Large intestine (tissue), 3 donors: Measurements from ENCODE around the gene JOSD2. TPM values are rescaled to one million over a fixed set of nuclear protein-coding genes. Genes with fewer than 3 reads are reported as not detected.

Experiments
- DNase-seq, 2 donors: peaks; one replicate each; pipeline versions ENCODE4 v3.0.0 to v3.0.0-alpha.2; 2013
- H3K27ac ChIP-seq: one replicate; pipeline ENCODE4 v1.5.1; 2013; ENCODE audit warnings: low read length
- H3K27me3 ChIP-seq: 2 replicates; pipeline ENCODE4 v1.6.1; 2013; ENCODE audit warnings: low read length; ENCODE audit not compliant: control insufficient read depth, insufficient read depth
- H3K36me3 ChIP-seq: 2 replicates; pipeline ENCODE4 v1.6.1; 2013; ENCODE audit warnings: low read length; ENCODE audit not compliant: control insufficient read depth, insufficient read depth
- H3K4me1 ChIP-seq: one replicate; pipeline ENCODE4 v1.6.1; 2013; ENCODE audit warnings: low read length; ENCODE audit not compliant: control insufficient read depth, insufficient read depth
- H3K4me3 ChIP-seq: one replicate; pipeline ENCODE4 v1.5.1; 2013; ENCODE audit warnings: low read length
- H3K9me3 ChIP-seq: one replicate; pipeline ENCODE4 v1.6.1; 2013; ENCODE audit warnings: mild to moderate bottlenecking, low read depth, low read length, moderate library complexity; ENCODE audit not compliant: control insufficient read depth
- WGBS: methylation state at CpG from one replicate; pipeline ENCODE4 v1.1.5; 2013; ENCODE audit warnings: low lambda C conversion rate; ENCODE audit not compliant: insufficient coverage; 5-methylcytosine and 5-hydroxymethylcytosine counted together
- polyA plus RNA-seq: library from polyadenylated mRNA; unstranded; fragments of 120-200 nt; gene quantifications from one replicate; pipeline ENCODE4 v1.2.1, GENCODE V29; 2013

The JOSD2 gene
- polyA plus RNA-seq, 1 donor: 20.1 TPM

DNA sequence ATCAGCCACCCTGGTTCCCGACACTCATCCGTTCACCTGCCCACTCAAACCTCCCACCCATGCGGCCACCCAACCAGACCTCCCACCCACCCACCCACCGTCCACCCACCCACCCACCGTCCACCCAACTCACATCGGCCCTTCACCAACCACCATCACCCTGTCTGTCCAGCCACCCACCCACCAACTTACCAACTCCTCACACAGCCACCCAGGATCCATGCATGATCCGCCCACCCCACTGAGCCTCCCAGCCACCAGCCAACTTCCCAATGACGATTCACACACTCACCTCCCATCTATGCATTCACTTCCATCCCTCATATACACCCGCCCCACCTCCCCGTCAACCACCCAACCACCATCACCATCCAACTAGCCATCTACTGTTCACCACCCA, 4.3 kb downstream of the JOSD2 start:
- no peaks in the 10 kb centered on the region for H3K27me3 ChIP-seq
- H3K27ac ChIP-seq: no peak overlapping the region
- H3K4me1 ChIP-seq: peaks cover 9% of the 10 kb centered on the region
- DNase-seq: no peak
- no CpG with 5 or more reads among the region's 10 CpGs for WGBS
- no peaks in the 10 kb centered on the region for H3K9me3 ChIP-seq
- no peaks in the 10 kb centered on the region for H3K36me3 ChIP-seq
- H3K4me3 ChIP-seq: no peak overlapping the region

DNA sequence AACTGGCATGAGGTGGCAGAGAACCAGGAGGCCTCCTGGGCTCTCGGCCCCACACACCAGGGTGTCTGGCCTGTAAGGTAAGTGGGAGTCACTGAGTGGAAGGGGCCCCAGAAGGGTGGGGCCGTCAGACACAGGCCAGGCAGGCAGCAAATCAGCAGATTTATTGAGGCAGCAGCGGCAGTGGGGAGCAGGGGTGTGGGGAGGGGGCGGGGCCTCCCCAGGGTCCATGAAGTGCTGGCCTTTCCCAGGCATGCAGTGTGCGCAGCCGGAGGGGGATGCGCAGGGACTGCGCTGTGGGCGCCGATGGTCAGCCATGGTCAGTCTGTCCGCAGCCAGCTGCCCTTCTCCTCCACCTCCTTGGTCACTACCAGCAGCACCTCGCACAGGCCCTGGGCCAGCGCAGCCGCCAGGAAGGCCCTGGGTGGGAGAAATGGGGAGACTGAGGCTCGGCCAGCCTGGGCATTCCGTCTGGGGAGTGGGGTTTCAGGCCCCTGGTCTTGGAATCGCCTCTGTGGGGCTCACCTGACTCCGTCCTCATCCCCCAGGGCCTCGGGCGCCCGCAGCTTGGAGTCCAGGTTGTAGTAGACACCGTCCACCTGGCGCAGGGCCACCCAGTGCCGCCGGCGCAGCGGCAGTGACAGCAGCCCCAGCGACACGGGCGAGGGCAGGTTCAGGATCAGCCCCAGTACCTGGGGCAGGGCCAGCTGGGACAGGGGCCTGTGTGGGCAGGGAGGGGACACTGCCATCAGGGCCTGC, 5.0 kb downstream of the JOSD2 start:
- no peak for DNase-seq
- Histone ChIP-seq H3K4me1 (peaks cover 9% of the 10 kb centered on the region), H3K27me3 (peaks cover 2% of the 10 kb centered on the region), H3K27ac (no peak overlapping the region), H3K9me3 (no peaks in the 10 kb centered on the region), H3K4me3 (no peak overlapping the region), H3K36me3 (no peaks in the 10 kb centered on the region)
- no CpG with 5 or more reads among the region's 30 CpGs for WGBS

GRCh38 chr19:50501568-50502475, 9.2 kb downstream of the JOSD2 start:
- no CpG with 5 or more reads among the region's 25 CpGs for WGBS
- peaks cover 9% of the 10 kb centered on the region for H3K9me3 ChIP-seq
- H3K36me3 ChIP-seq: no peaks in the 10 kb centered on the region
- no peak for DNase-seq
- peaks cover 6% of the 10 kb centered on the region for H3K4me1 ChIP-seq
- peaks cover 31% of the 10 kb centered on the region for H3K27me3 ChIP-seq
- H3K4me3 ChIP-seq: no peak overlapping the region
- no peak overlapping the region for H3K27ac ChIP-seq

GRCh38 chr19:50501186-50501567, 9.8 kb downstream of the JOSD2 start:
- WGBS: no CpG with 5 or more reads among the region's 12 CpGs
- no peaks in the 10 kb centered on the region for H3K36me3 ChIP-seq
- no peak overlapping the region for H3K27ac ChIP-seq
- DNase-seq: no peak
- peaks cover 6% of the 10 kb centered on the region for H3K4me1 ChIP-seq
- H3K9me3 ChIP-seq: peaks cover 9% of the 10 kb centered on the region
- H3K27me3 ChIP-seq: peaks cover 37% of the 10 kb centered on the region
- no peak overlapping the region for H3K4me3 ChIP-seq

DNA sequence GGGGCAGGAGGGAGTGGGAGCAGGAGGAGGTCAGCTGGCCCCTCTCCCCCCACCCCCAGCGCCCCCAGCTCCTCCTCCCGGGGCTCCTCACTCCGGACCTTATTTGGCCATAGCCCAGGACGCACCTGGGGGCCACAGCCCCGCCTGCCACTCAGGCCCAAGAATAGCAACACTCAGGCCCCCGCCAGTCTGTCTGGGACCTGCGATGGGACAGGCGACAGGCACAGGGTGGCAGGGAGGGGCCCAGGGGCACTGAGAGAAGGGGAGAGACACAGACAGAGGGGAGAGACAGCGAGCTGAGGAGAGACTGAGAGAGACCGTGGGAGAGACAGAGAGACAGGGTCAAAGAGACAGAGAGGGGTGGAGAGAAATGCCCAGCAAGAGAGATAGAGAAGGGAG, 10.2 kb downstream of the JOSD2 start:
- 30% methylated on average over 2 of the region's 10 CpGs for WGBS

DNA sequence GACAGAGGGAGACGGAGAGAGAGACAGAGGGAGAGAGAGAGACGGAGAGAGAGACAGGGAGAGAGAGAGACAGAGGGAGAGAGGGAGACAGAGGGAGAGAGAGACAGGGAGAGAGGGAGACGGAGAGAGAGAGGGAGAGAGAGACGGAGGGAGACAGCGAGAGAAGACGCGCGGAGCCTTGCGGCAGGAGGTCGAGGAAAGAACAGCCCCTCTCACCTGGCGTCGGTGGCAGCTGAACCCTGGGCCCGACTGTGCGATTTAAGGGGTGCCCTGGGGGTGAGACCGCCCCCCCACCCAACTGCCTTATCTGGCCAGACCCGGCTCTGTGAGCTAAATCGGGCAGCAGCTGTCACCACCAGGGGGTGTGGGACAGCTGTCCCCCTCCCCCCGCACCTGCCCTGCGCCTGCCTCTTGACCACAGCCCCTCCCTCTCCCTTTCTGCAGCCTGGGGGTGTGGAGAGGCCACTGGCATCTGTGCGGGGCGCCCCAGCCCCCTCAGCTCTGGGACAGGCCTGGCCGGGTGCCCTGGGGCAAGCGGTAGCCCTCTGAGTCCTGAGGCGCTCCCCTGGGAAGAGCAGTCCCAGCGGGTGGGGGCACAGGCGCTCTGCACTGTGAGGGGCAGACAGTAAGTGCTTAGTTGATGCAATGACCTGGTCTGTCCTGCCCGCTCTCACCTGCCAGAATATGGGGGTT, 10.8 kb downstream of the JOSD2 start:
- H3K27ac ChIP-seq: no peak overlapping the region
- H3K36me3 ChIP-seq: no peaks in the 10 kb centered on the region
- DNase-seq: peak in 1 of 2 donors; percentile 46
- 28% methylated on average over 3 of the region's 27 CpGs for WGBS
- H3K4me3 ChIP-seq: no peak overlapping the region
- peaks cover 38% of the 10 kb centered on the region for H3K27me3 ChIP-seq
- peaks cover 9% of the 10 kb centered on the region for H3K9me3 ChIP-seq
- peaks cover 6% of the 10 kb centered on the region for H3K4me1 ChIP-seq

More for the DNA sequence above, 10.2 kb downstream of the JOSD2 start:
- Histone ChIP-seq H3K9me3 (peaks cover 9% of the 10 kb centered on the region), H3K4me1 (peaks cover 6% of the 10 kb centered on the region), H3K36me3 (no peaks in the 10 kb centered on the region), H3K27ac (no peak overlapping the region), H3K4me3 (no peak overlapping the region), H3K27me3 (peaks cover 38% of the 10 kb centered on the region)
- no peak for DNase-seq

DNA sequence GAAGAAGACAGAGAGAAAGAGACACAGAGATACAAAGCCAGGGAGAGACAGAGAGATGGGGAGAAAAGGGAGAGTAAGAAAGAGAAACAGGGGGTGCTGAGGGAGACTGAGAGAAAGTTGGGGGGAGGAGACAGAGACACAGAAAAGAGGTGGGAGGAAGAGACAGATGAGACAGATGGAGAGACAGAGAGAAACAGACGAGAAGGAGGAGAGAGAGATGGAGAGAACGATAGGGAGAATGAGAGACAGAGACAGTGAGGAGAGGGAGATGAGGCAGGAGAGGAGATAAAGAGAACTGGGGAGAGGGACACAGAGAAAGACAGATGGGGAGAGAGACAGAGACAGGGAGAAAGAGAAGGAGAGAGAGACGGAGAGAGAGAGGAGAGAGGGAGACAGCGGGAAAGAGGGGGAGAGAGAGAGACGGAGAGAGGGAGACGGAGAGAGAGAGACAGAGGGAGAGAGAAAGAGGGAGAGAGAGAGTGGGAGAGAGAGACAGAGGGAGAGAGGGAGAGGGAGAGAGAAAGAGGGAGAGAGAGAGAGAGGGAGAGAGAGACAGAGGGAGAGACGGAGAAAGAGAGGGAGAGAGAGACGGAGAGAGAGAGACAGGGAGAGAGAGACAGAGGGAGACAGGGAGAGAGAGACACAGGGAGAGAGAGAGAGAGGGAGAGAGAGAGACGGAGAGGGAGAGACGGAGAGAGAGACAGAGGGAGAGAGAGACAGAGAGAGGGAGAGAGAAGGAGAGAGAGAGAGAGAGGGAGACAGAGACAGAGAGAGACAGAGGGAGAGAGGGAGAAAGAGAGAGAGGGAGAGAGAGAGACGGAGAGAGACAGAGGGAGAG, 12.6 kb downstream of the JOSD2 start:
- no peak for DNase-seq
- 75% methylated on average over 11 of the region's 11 CpGs for WGBS

DNA sequence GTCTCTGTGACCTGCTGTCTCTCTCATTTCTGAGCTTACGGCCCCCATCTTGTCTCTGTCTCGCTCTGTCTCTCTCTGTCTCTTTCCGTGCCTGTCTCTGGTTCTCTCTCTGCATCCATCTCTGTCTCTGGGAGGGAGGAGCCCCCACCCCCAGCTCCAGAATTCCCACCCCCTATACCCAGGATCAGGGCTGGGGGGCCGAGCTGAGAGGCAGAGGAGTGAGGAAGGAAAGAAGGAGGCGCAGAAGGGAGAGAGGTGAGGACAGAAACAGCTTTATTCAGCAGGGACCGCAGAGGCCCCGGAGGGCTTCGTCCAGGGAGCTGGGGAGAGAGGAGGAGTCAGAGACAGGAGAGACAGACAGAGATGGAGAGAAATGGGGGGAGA, 14.0 kb downstream of the JOSD2 start:
- 54% methylated on average over 3 of the region's 8 CpGs for WGBS
- peaks cover 38% of the 10 kb centered on the region for H3K27me3 ChIP-seq
- H3K4me3 ChIP-seq: no peak overlapping the region
- H3K36me3 ChIP-seq: no peaks in the 10 kb centered on the region
- H3K9me3 ChIP-seq: peaks cover 9% of the 10 kb centered on the region
- no peak overlapping the region for H3K27ac ChIP-seq
- DNase-seq: no peak
- H3K4me1 ChIP-seq: peaks cover 11% of the 10 kb centered on the region

More for the DNA sequence above, 12.6 kb downstream of the JOSD2 start:
- Histone ChIP-seq H3K27ac (no peak overlapping the region), H3K4me3 (no peak overlapping the region), H3K27me3 (peaks cover 38% of the 10 kb centered on the region), H3K9me3 (peaks cover 9% of the 10 kb centered on the region), H3K4me1 (peaks cover 6% of the 10 kb centered on the region), H3K36me3 (no peaks in the 10 kb centered on the region)

DNA sequence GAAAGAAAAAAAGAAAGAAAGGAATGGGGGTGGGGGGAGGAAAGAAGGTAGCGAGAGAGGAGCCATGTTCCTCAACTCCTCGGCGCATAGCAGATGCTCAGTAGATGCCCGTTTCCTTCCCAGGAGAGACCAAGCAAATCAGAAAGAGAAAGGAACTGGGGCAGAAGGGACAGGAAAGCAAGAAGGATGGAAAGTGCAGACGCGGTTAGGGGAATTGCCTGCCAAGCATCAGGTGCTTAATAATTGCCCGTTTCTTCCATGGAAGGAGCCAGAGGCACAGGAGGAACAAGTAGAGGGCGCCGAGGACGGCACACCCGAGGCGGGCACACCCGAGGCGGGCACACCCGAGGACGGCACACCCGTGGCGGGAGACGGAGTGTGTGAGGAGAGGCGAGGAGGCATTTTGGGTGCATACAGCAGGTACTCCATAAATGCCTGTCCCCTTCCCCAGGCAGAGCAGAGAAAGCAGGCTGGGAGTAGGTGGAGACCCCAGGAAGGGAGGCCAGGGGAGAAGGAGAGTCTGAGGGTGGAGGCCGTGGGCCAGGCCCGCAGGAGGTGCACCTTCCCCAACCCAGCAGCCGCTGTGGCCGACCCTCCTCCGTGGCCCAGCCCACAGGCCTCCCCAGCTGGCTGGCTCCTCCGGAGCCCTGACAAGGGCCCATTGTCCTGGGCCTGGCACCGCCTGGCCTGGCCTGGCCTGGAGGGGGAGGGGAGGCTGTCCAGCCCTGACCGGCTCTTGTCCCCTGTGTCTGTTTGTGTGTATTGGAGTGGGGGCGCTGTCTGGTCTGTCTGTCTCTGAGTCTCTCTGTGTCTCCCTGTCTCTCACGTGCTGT, 14.6 kb downstream of the JOSD2 start:
- Histone ChIP-seq H3K4me3 (no peak overlapping the region), H3K36me3 (no peaks in the 10 kb centered on the region), H3K9me3 (peaks cover 9% of the 10 kb centered on the region), H3K27me3 (peaks cover 38% of the 10 kb centered on the region), H3K4me1 (peaks cover 13% of the 10 kb centered on the region), H3K27ac (no peak overlapping the region)
- no peak for DNase-seq
- WGBS: 92% methylated on average over 3 of the region's 30 CpGs
